AG09319 (cell line): Measurements from ENCODE around the gene NHSL1.

Experiments
- DNase-seq: peaks from one replicate; pipeline ENCODE4 v3.0.0-alpha.2; 2010; ENCODE audit warnings: low read depth; ENCODE audit errors: extremely low read depth
- TF ChIP-seq, protein P1 (sequence below): IDR thresholded peaks from 2 replicates; pipeline ENCODE4 v1.5.1; 2011; ENCODE audit warnings: low read depth, mild to moderate bottlenecking, inconsistent platforms, low read length, moderate library complexity

The NHSL1 gene

DNA sequence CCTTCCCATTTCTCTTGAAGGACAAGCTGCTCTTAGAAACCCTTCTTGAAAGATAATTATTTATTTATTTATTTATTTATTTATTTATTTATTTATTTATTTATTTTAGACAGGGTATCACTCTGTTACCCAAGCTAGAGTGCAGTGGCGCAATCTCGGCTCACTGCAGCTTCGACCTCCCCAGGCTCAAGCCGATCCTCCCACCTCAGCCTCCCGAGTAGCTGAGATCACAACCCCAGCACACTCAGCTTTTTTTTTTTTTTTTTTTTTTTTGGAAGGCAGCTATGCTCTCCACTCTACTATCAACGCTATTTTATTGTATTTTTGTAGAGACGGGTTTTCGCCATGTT lies 96.5 kb downstream of the NHSL1 start:
- TF ChIP-seq, protein P1, sequence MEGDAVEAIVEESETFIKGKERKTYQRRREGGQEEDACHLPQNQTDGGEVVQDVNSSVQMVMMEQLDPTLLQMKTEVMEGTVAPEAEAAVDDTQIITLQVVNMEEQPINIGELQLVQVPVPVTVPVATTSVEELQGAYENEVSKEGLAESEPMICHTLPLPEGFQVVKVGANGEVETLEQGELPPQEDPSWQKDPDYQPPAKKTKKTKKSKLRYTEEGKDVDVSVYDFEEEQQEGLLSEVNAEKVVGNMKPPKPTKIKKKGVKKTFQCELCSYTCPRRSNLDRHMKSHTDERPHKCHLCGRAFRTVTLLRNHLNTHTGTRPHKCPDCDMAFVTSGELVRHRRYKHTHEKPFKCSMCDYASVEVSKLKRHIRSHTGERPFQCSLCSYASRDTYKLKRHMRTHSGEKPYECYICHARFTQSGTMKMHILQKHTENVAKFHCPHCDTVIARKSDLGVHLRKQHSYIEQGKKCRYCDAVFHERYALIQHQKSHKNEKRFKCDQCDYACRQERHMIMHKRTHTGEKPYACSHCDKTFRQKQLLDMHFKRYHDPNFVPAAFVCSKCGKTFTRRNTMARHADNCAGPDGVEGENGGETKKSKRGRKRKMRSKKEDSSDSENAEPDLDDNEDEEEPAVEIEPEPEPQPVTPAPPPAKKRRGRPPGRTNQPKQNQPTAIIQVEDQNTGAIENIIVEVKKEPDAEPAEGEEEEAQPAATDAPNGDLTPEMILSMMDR: no peak
- no peak for DNase-seq

DNA sequence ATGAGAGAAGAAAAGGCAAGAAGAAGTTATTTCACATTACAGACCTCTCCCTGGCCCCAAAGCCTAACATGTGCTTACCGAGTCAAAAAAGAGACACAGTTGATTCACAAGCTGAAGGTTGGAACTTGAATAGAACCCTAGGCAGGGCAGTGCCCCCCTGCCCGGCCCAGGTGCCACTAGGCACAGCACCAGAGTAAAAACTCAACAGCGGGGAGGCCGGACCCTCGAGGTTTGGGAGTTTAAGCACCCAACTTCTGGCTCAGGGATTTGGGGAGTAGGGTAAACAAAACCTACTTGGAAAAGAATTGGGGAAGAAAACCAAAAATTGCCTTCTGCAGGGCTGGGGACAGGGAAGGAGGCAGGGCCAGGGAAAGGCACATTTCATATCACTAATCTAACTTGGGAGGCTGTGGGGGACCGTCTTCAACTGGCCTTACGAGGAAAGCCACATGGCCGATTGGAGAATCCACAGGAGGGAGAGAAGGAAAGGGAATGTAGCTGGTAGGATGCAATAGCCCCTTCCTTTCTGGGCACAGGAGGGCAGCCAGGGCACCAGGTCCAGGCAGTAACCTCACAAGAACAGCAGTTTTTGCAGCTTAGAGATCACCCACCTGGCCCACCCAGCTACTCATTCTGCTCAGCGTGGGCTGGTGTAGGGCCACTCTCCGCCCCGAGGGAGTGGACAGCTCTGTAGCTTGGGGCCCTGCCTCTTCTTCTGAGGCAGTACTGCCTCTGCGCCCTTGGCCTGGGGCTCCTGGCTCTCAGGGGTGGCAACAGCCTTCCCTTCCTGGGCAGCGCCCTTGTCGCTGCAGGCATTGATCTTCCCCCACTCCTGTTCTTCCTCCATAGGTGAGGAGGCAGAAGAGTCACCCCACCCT lies 97.1 kb downstream of the NHSL1 start:
- DNase-seq: no peak
- TF ChIP-seq, protein P1: no peak

DNA sequence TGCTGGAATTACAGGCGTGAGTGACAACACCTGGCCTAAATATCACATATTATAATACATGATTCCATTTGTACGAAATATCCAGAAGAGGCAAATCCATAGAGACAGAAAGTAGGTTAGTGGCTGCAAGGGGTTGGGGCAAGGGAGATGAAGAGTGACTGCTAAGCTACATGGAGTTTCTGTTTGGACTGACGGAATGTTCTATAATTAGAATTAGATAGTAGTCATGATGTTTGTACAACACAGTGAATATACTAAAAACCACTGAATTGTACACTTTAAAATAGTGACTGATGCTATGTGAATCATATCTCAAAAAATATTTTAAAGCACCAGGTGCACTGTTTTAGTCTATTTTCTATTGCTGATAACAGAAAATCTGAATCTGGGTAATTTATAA lies 99.0 kb downstream of the NHSL1 start:
- TF ChIP-seq, protein P1: no peak
- no peak for DNase-seq

DNA sequence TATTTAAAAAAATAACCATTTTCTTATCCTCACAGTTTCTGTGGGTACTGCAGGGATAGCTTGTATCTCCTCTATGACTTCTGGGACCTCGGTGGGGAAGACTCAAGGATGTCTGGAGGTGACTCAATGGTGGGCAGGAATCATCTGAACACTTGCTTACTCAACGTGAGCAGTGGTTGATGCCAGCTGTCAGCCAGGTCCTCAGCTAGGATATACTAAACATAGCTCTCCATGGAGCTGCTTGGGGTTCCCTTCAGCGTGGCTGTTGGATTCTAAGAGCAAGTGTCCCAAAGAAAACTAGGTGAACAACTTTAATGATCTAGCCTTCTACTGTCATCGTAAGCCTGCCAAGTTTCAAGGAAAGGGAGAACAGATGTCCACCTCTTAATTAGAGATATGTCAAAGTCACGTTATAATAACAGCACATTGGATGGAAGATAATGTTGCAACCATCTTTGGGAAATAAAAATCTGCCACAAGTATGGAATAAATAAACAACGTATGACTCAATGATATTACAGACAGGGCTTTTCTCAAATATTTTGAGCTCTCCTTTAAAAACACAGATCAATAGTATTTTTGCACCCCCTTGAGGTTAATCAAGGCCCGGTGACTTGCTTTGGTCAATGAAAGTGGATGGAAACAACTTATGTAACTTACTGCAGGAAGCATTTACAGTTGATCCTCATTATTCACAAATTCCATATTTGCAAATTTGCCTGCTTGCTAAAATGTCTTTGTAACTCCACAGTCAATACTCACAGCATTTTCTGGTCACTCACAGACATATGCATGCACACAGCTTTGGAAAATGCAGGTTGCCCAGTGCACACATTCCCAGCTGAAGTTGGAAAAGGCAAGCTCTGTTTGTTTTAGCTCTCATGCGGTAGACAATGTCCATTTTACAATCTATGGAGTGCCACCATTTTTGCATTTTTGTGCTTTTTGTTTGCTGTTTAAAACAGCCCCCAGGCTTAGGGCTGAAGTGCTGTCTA lies 101.9 kb downstream of the NHSL1 start:
- DNase-seq: no peak
- TF ChIP-seq, protein P1: peak; percentile 12

DNA sequence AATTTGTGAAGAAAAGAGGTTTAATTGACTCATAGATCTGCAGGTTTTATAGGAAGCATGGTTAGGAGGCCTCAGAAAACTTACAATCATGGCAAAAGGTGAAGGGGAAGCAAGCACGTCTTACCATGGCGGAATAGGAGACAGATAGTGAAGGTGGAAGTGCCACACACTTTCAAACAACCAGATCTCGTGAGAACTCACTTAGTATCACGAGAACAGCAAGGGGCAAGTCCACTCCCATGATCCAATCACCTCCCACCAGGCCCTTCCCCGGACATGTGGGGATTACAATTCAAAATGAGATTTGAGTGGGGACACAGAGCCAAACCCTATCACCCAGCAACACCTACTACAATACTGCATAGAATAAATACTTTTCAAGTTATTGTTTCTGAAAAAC lies 102.6 kb downstream of the NHSL1 start:
- DNase-seq: no peak
- TF ChIP-seq, protein P1: no peak

DNA sequence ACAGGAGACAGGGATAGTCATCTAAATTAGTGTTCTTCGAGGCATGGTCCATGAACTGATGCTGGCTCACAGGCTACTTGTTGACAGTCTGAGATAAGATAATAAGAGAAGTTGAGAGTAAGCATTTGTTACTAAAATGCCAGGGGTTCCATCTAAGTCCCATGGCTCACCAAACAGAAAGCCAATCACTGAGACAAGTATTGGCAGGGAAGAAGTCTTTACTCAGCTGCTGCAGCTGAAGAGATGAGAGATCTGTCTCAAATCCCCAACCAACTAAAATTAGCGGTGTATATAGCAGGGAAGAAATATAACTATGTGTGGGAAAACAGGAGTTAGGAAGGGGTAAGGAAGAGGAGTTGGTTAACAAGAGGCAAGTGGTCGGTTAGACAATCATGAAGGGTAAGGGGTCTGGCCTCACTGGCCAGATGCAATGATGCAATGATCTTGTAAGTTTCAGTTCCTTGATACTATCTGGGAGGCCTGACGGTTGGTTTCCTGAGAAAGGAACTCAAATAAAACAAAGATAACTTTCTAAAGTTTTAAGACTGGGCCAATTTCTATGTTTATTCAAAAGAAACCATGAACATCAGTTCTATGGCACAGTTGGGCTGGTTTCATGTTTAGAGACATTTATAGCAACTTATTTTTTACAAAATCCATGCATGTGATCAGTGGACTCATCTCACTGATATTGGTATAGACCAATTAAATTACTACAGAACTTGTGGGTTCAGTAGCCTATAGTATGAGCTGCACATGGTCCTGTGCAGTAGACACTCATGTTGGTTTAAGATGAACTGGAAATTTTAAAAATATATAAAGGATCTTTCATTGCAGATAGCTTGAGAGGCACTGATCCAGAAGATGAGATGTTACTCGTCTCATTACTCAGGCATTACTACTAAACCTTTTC lies 105.2 kb downstream of the NHSL1 start:
- TF ChIP-seq, protein P1: no peak
- no peak for DNase-seq
